GM21529 (cell line): Measurements from ENCODE around the gene NKX2-3.

Experiments
- ATAC-seq: cut with Tn5 transposase; IDR thresholded peaks from one replicate; pipeline ENCODE4 v1.9.1; 2021; ENCODE audit not compliant: unreplicated experiment

NKX2-3 gene

GRCh38 chr10:99526861-99527504, 5.8 kb upstream of the NKX2-3 start:
- ATAC-seq = no peak

GRCh38 chr10:99527526-99528493, 4.9 kb upstream of the NKX2-3 start:
- ATAC-seq = no peak

- ATAC-seq = no peak
Observed at GRCh38 chr10:99528494-99529441, 4.0 kb upstream of the NKX2-3 start.

- ATAC-seq = no peak
Observed at GRCh38 chr10:99529591-99530107, 3.1 kb upstream of the NKX2-3 start.

GRCh38 chr10:99530108-99531025, 2.4 kb upstream of the NKX2-3 start:
- ATAC-seq = no peak

- ATAC-seq = no peak
Observed at GRCh38 chr10:99531026-99531695, 1.6 kb upstream of the NKX2-3 start.

- no peak for ATAC-seq
Observed at GRCh38 chr10:99531696-99532593, 797 bp upstream of the NKX2-3 start.

GRCh38 chr10:99533496-99534449, 1.0 kb downstream of the NKX2-3 start:
- ATAC-seq = no peak

GRCh38 chr10:99534450-99534938, 1.8 kb downstream of the NKX2-3 start:
- ATAC-seq = no peak

GRCh38 chr10:99534939-99535763, 2.4 kb downstream of the NKX2-3 start:
- ATAC-seq = no peak

GRCh38 chr10:99535764-99536337, 3.1 kb downstream of the NKX2-3 start:
- ATAC-seq = no peak

- ATAC-seq = no peak
Observed at GRCh38 chr10:99536338-99537085, 3.8 kb downstream of the NKX2-3 start.

GRCh38 chr10:99537086-99537988, 4.6 kb downstream of the NKX2-3 start:
- ATAC-seq = no peak
